Endothelial cell of umbilical vein (primary cell): ENCODE measurements around the gene MED7.

Experiments
- EZH2 ChIP-seq: IDR thresholded peaks from 2 replicates; pipeline ENCODE4 v1.6.1; 2012; ENCODE audit warnings: borderline replicate concordance, low read depth, mild to moderate bottlenecking, moderate library complexity, low read length, inconsistent platforms; ENCODE audit not compliant: severe bottlenecking
- MYC ChIP-seq: IDR thresholded peaks from one replicate; pipeline ENCODE4 v1.6.1; 2011; ENCODE audit warnings: mild to moderate bottlenecking, low read depth, low read length
- POLR2A ChIP-seq: IDR thresholded peaks from 2 replicates; pipeline ENCODE4 v1.6.1; 2012; ENCODE audit warnings: low read depth, mild to moderate bottlenecking, control low read depth, low read length
- POLR2AphosphoS5 ChIP-seq: IDR thresholded peaks from 2 replicates; pipeline ENCODE4 v1.6.1; 2012; ENCODE audit warnings: low read depth, mild to moderate bottlenecking, control low read depth, low read length, moderate library complexity; ENCODE audit not compliant: insufficient read depth
- TF ChIP-seq, protein P1 (sequence below), 2 donors: IDR thresholded peaks; 1 replicate in 1 of 2; 2 replicates in 1 of 2; pipeline ENCODE4 v1.5.1; 2011; ENCODE audit warnings: low read length in 2 of 2, mild to moderate bottlenecking in 2 of 2, moderate library complexity in 2 of 2, control low read depth in 1 of 2, inconsistent platforms in 1 of 2, low read depth in 1 of 2; ENCODE audit not compliant: insufficient read depth in 1 of 2; ENCODE audit errors: extremely low read depth in 1 of 2
- TF ChIP-seq, protein P2 (sequence below): IDR thresholded peaks from 2 replicates; pipeline ENCODE4 v1.6.1; 2011; ENCODE audit not compliant: insufficient read depth, insufficient read length

DNA sequence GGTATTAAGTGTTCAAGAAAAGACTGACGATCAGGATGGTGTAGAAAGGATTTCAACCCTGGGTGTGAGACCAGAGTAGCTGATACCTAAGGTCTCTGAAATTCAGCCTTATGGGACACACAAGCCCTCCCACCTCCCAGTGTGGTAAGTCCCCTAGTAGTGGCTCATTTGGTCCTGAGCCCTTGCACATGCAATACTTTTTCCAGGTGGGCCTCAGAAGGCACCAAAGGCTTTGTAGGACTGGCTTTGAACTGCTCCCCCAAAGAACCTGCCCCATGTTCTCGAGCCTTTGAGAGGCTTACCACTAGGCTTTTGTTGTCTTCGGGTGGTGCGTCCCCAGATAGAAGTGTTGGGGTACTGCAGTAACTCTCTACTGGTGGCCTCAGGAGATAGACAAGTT, 22.6 kb upstream of the MED7 start:
- TF ChIP-seq, protein P1, sequence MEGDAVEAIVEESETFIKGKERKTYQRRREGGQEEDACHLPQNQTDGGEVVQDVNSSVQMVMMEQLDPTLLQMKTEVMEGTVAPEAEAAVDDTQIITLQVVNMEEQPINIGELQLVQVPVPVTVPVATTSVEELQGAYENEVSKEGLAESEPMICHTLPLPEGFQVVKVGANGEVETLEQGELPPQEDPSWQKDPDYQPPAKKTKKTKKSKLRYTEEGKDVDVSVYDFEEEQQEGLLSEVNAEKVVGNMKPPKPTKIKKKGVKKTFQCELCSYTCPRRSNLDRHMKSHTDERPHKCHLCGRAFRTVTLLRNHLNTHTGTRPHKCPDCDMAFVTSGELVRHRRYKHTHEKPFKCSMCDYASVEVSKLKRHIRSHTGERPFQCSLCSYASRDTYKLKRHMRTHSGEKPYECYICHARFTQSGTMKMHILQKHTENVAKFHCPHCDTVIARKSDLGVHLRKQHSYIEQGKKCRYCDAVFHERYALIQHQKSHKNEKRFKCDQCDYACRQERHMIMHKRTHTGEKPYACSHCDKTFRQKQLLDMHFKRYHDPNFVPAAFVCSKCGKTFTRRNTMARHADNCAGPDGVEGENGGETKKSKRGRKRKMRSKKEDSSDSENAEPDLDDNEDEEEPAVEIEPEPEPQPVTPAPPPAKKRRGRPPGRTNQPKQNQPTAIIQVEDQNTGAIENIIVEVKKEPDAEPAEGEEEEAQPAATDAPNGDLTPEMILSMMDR (IDR thresholded peaks at IDR 0.05; ENCODE audit: extremely low read depth in 1 of 2, insufficient read depth in 1 of 2, low read depth in 1 of 2, low read length in 2 of 2) = no peak
- TF ChIP-seq POLR2AphosphoS5 (no peak), POLR2A (no peak), EZH2 (no peak), MYC (no peak)
- TF ChIP-seq, protein P2, sequence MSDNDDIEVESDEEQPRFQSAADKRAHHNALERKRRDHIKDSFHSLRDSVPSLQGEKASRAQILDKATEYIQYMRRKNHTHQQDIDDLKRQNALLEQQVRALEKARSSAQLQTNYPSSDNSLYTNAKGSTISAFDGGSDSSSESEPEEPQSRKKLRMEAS = no peak
